RPMI7951 (cell line): ENCODE measurements around the gene TEC. TPM values are rescaled to one million over a fixed set of nuclear protein-coding genes. Genes with fewer than 3 reads are reported as not detected.

ENCODE experiments used
- total RNA-seq: library from RNA; depleted of rRNA; stranded (reverse); fragments of >200 nt; shearing (Covaris generic); gene quantifications from 2 replicates; pipeline ENCODE4 v1.2.3, GENCODE V29; 2014; rRNA removed

The TEC gene
- total RNA-seq, 1 experiment from 2014 or later, result 3.8 TPM

Other genes with a start within 250 kb of the TEC start
- gene TXK, start 135.6 kb downstream of the TEC start, total RNA-seq, result 2.3 and 2.5 TPM in 2 replicates
- 62.2 and 68.0 TPM in 2 replicates for gene SLAIN2, start 71.7 kb upstream of the TEC start, total RNA-seq
- gene SLC10A4, start 213.5 kb upstream of the TEC start, total RNA-seq, result 0.49 and 0.96 TPM in 2 replicates
- gene ZAR1, start 220.4 kb upstream of the TEC start, total RNA-seq, result 0.12 TPM in 1 of 2 replicates, not detected in the other